Stimulated activated CD8-positive, alpha-beta memory T cell treated with anti-CD3 and anti-CD28 coated beads, Interleukin-4, amount 100 ng/mL, for 48 hours (primary cell): ENCODE data around the gene HPS3.
"Not testable (repeated sequence)": the region's sequence is repeated elsewhere in the genome, so short reads cannot be mapped to it uniquely, and the experiment has no call there.

Source experiments
- DNase-seq: peaks from one replicate; pipeline ENCODE4 v3.0.0-alpha.2; 2020

The HPS3 gene

GRCh38 chr3:149129326-149130205 lies at the start of gene HPS3:
TSS of gene HPS3 (plus strand) at chr3:149129638. CDS start at chr3:149129724, 86 bp downstream.
- DNase-seq: peak; percentile 87

- DNase-seq: no peak
Measured at GRCh38 chr3:149080011-149080698, 49.3 kb upstream of the HPS3 start.

- DNase-seq: no peak
Measured at GRCh38 chr3:149080699-149081091, 48.7 kb upstream of the HPS3 start.

GRCh38 chr3:149081772-149082171 lies 47.7 kb upstream of the HPS3 start:
- no peak for DNase-seq

- DNase-seq: no peak
Measured at GRCh38 chr3:149085828-149086231, 43.6 kb upstream of the HPS3 start.

GRCh38 chr3:149086232-149086988 lies 43.0 kb upstream of the HPS3 start, which contains the start of gene HLTF:
TSS of gene HLTF (minus strand) at chr3:149086533. CDS start at chr3:149086336, 197 bp downstream.
- DNase-seq: peak; percentile 91

GRCh38 chr3:149087208-149087607 lies 42.2 kb upstream of the HPS3 start:
- DNase-seq: no peak

GRCh38 chr3:149089395-149089794 lies 40.0 kb upstream of the HPS3 start:
- no peak for DNase-seq

GRCh38 chr3:149090461-149090860 lies 39.0 kb upstream of the HPS3 start:
- no peak for DNase-seq

GRCh38 chr3:149090907-149091306 lies 38.5 kb upstream of the HPS3 start:
- DNase-seq: no peak

- DNase-seq: no peak
Measured at GRCh38 chr3:149091983-149092382, 37.5 kb upstream of the HPS3 start.

- no peak for DNase-seq
Measured at GRCh38 chr3:149095487-149095886, 34.0 kb upstream of the HPS3 start.

GRCh38 chr3:149097987-149098386 lies 31.5 kb upstream of the HPS3 start:
- not testable (repeated sequence) for DNase-seq

- no peak for DNase-seq
Measured at GRCh38 chr3:149101154-149101553, 28.3 kb upstream of the HPS3 start.

GRCh38 chr3:149101641-149102040 lies 27.8 kb upstream of the HPS3 start:
- DNase-seq: no peak

GRCh38 chr3:149104484-149104883 lies 25.0 kb upstream of the HPS3 start:
- no peak for DNase-seq

- DNase-seq: no peak
Measured at GRCh38 chr3:149114458-149114857, 15.0 kb upstream of the HPS3 start.

GRCh38 chr3:149115114-149115513 lies 14.3 kb upstream of the HPS3 start:
- DNase-seq: no peak

- DNase-seq: no peak
Measured at GRCh38 chr3:149118724-149119123, 10.7 kb upstream of the HPS3 start.

GRCh38 chr3:149119466-149119865 lies 10.0 kb upstream of the HPS3 start:
- no peak for DNase-seq

GRCh38 chr3:149120051-149120972 lies 9.1 kb upstream of the HPS3 start:
- DNase-seq: no peak
